ENCODE results near the gene ROPN1. TPM values are rescaled to one million over a fixed set of nuclear protein-coding genes. Genes with fewer than 3 reads are reported as not detected.

The ROPN1 gene
- total RNA-seq, 1 donor from 2014 or later: not detected

- TF ChIP-seq, protein P1, sequence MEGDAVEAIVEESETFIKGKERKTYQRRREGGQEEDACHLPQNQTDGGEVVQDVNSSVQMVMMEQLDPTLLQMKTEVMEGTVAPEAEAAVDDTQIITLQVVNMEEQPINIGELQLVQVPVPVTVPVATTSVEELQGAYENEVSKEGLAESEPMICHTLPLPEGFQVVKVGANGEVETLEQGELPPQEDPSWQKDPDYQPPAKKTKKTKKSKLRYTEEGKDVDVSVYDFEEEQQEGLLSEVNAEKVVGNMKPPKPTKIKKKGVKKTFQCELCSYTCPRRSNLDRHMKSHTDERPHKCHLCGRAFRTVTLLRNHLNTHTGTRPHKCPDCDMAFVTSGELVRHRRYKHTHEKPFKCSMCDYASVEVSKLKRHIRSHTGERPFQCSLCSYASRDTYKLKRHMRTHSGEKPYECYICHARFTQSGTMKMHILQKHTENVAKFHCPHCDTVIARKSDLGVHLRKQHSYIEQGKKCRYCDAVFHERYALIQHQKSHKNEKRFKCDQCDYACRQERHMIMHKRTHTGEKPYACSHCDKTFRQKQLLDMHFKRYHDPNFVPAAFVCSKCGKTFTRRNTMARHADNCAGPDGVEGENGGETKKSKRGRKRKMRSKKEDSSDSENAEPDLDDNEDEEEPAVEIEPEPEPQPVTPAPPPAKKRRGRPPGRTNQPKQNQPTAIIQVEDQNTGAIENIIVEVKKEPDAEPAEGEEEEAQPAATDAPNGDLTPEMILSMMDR (conservative IDR thresholded peaks at IDR 0.05; ENCODE audit: low read depth, low read length): peak; percentile 13
These were observed 30.4 kb downstream of the ROPN1 start for GRCh38 chr3:123961508-123961856.

GRCh38 chr3:123960781-123961507 lies 31.0 kb downstream of the ROPN1 start, which contains the start of gene CCDC14:
CCDC14 (minus strand) TSS chr3:123961229; CDS start chr3:123961173, 56 bp downstream.
- DNase-seq (ENCODE audit: low read depth): peak; percentile 59
- TF ChIP-seq, protein P1 (conservative IDR thresholded peaks at IDR 0.05; ENCODE audit: low read depth, low read length): no peak
- peak within 1 kb of the TSS; percentile 90 for H3K4me3 ChIP-seq (ENCODE audit: low read depth, low read length)

More at GRCh38 chr3:123961508-123961856, 30.4 kb downstream of the ROPN1 start:
- no peak for DNase-seq (ENCODE audit: low read depth)
- peak overlapping the region; percentile 90 for H3K4me3 ChIP-seq (ENCODE audit: low read depth, low read length)

DNA sequence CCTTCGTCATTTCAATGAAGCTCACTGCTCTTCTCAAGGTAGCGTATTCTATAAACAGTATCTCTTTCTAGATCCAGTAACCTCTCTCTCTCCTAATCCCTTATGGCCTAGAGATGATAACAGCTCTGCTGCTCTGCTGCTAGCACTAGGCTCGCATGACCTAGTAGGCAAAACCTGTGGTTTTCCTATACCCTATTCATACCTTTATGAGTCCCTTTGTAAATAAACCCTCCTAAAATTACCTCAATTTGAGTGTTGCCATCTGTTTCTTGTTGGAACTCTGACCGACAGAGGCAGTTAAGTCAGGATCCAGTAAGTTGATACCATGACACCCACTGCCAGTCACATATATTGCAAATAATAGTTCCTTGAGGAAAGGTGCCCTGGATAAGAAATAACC lies 38.2 kb downstream of the ROPN1 start:
- no peak for DNase-seq (ENCODE audit: low read depth)
- TF ChIP-seq, protein P1 (conservative IDR thresholded peaks at IDR 0.05; ENCODE audit: low read depth, low read length): no peak
- H3K4me3 ChIP-seq (ENCODE audit: low read depth, low read length): no peak overlapping the region

GRCh38 chr3:123952844-123953520 lies 38.9 kb downstream of the ROPN1 start:
- TF ChIP-seq, protein P1 (conservative IDR thresholded peaks at IDR 0.05; ENCODE audit: low read depth, low read length): no peak
- no peak for DNase-seq (ENCODE audit: low read depth)
- H3K4me3 ChIP-seq (ENCODE audit: low read depth, low read length): no peak overlapping the region

- TF ChIP-seq, protein P1 (conservative IDR thresholded peaks at IDR 0.05; ENCODE audit: low read depth, low read length): no peak
- H3K4me3 ChIP-seq (ENCODE audit: low read depth, low read length): no peak overlapping the region
- DNase-seq (ENCODE audit: low read depth): no peak
These were observed 40.1 kb downstream of the ROPN1 start for GRCh38 chr3:123951522-123952447.

DNA sequence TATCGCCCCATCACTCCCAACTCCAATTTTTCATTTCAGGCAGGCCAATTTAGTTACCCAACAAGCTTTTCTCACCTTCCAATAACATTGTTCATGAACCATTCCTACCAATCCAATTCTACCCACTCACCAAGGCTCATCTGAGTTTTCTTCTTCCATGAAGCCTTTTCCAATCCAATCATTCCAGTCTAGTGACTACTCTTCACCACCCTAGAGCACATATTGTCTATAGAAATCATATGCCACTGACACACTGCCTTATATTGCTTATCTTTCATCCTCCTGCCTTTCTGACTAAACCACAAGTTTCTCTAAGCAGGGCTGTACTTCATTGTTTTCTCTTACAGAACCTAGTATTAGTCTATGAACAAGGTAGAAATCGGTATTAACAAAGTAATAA lies 42.3 kb downstream of the ROPN1 start:
- TF ChIP-seq, protein P1 (conservative IDR thresholded peaks at IDR 0.05; ENCODE audit: low read depth, low read length): no peak
- DNase-seq (ENCODE audit: low read depth): no peak
- no peak overlapping the region for H3K4me3 ChIP-seq (ENCODE audit: low read depth, low read length)
